Stimulated activated CD4-positive, alpha-beta T cell treated with anti-CD3 and anti-CD28 coated beads, Interleukin-15, amount 100 ng/mL, for 48 hours (primary cell): ENCODE results near the gene RCCD1.

ENCODE experiments used
- DNase-seq, 2 donors: peaks; one replicate each; pipeline ENCODE4 v3.0.0-alpha.2; 2020; ENCODE audit warnings: low read depth in 2 of 2

Gene RCCD1

DNA sequence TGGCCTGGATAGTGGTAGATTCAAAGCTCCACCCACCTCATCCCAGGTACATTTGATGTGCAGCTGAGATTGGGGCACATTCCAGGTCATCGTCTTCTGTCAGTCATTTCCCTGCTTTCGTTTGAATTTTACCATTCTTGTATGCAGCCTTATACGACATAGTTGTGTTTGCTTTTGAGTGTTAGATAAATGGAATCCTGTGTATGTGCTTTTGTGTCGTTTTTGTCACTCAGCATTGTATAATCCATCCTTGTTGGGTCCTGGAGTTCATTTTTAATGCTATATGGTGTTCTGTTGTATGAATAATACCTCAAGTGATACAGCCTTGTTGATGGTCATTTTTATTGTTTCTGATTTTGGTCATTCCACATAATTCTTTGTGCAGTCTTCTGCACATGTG lies 7.3 kb downstream of the RCCD1 start:
- DNase-seq: no peak

GRCh38 chr15:90966262-90966661 lies 11.6 kb downstream of the RCCD1 start:
- DNase-seq: no peak

GRCh38 chr15:90967206-90967605 lies 12.5 kb downstream of the RCCD1 start:
- DNase-seq: no peak

- DNase-seq: no peak
Observed at GRCh38 chr15:90968434-90968833, 13.8 kb downstream of the RCCD1 start.

GRCh38 chr15:90970274-90970673 lies 15.6 kb downstream of the RCCD1 start:
- no peak for DNase-seq

DNA sequence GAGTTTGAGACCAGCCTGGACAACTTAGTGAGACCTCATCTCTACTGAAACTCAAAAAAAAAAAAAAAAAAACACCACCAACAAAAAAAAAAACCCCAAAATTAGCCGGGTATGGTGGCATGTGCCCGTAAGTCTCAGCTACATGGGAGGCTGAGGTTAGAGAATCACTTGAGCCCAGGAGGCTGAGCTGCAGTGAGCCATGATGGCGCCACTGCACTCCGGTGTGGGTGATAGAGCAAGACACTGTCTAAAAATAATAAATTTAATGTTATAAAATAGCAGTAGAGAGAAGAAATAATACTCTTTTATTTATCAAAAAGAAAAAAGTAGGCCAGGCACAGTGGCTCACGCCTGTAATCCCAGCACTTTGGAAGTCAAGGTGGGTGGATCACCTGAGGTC lies 17.4 kb downstream of the RCCD1 start:
- no peak for DNase-seq

GRCh38 chr15:90974216-90974615 lies 19.5 kb downstream of the RCCD1 start:
- no peak for DNase-seq

- no peak for DNase-seq
Observed at GRCh38 chr15:90979582-90979981, 24.9 kb downstream of the RCCD1 start.

DNA sequence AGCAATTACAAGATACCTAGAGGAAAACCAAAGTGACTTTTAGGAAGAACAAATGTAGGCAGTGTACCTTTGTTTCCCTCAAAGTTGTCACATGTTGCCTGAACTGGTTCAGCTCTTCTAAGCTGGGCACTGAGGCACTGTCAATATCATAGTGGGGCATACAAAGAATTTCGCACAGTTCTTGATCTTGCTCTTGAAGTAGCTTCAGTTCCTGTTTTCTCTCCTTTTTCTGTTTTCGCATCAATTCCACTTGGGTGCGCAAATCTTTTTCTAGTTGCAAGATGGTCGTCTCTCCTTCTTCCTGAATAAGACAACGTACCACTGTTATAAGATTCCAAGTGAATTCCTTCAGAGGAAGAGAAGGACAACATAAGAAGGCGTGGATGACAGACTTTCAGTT lies 27.0 kb downstream of the RCCD1 start:
- DNase-seq: no peak

- DNase-seq: no peak
Observed at GRCh38 chr15:90982135-90982534, 27.5 kb downstream of the RCCD1 start.

DNA sequence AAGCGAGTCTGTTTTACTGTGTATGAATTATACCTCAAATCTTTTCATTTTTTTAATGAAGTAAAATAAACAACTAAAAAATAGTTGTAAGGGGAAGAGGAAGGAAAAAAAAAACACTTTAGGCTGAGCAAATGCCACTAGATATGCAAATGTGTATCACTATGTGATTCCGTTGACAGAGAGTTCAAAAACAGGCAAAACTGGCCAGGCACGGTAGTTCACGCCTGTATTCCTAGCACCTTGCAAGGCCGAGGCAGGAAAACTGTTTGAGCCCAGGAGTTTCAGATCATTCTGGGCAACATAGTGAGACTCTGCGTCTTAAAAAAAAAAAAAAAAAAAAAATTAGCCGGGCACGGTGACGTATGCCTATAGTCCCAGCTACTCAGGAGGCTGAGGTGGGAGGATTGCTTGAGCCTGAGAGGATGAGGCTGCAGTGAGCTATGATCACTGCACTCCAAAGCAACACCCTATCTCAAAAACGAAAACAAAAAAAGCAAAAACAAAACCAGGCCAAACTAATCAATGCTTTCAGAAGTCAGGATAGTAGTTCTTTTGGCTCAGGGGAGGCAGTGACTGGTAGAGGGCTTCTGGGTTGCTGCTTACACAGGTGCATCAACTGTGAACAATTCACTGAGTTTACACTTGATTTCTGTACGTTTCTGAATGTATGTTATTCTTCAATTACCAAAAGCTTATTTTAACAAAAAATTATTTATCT lies 32.3 kb downstream of the RCCD1 start:
- DNase-seq: no peak

DNA sequence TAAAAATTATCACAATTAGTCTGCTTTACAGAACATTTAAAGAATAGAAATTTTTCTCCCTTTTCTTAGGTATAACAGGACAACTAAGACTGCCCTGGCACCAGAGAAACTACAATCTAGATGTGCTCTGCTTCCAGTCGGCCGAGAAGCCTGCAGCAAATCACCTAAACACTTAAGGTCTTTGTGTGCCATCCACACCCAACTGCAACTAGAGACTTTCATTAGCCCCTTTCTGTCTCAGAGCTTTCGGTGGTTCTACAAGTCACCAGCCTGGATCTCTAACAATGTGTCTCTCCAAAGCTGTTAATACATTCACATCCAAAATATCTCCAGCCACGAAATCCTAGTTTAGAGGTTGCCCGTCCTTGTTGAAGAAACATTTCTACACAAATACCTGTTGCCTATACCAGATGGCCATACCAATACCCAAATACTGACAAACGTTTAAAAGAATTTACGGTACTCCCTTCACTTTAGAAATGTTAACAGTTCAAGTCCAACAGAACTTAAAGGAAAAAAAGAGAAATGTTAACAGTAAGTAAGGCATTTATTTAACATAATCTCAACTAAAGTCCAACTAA lies 33.0 kb downstream of the RCCD1 start:
- DNase-seq: no peak

DNA sequence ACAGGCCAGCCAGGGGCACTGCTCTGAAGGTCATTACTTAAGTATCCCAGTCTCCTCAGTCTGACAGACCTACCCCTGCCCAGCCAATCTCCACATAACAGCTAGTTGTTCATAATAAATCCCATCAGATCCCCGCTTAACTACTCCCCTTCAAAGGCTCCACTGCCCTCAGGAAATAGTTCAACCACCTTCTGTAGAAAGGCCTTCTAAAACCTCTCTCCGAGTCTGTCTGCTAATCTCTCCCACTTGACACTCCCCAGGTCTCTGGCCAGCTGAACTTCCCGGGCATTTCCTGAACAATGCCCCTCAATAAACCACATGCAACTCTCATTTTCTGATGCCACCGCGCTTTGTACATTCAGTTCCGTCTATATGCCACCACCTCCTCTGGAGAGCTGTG lies 33.6 kb downstream of the RCCD1 start:
- DNase-seq: no peak

- DNase-seq: no peak
Observed at GRCh38 chr15:90989040-90989768, 34.5 kb downstream of the RCCD1 start.

DNA sequence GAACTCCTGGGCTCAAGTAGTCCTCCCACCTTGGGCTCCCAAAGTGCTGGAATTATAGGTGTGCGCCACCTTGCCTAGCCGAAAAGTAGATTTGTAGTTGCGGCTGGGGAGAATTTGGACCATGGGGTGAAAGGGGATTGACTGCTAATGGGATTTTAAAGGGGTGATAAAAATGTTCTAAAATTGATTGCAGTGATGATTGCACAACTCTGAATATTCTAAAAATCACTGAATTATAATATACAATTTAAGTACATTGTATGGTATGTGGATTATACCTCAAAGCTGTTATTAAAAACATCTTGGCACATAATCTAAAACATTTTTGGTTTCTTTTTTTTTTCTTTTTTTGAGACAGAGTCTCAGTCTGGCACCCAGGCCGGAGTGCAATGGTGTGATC lies 35.8 kb downstream of the RCCD1 start:
- DNase-seq: no peak

DNA sequence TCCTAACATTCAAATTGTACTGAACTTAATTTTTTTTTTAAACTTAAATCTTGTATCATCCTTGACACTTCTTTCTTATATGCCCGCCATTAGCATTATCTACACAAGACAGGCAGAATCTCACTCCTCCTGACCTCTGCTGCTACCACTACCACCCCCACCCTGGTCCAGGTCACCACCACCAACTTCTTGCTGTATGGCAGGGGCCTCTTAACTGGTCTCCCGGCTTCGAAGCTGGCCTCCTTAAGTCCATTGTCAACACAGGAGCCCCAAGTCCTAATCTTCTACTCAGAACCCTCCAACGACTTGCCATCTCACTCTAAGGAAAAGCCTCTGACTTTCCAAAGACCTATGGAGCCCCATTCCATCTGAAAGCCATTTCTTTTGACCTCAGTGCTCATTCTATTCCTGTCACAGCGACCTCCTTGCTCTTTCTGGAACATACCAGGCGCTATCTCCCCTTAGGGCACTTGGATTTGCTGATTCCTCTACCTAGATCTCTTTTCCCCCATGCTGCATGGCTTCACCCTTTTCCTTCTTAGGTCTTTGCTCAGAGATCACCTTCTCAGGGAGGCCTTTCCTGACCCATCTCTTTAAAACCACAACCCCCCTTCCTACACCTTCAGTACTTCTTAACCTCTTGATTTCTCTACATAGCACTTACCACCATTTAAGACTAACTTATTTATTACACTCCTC lies 37.1 kb downstream of the RCCD1 start:
- no peak for DNase-seq

- no peak for DNase-seq
Observed at GRCh38 chr15:90994059-90994416, 39.4 kb downstream of the RCCD1 start.

DNA sequence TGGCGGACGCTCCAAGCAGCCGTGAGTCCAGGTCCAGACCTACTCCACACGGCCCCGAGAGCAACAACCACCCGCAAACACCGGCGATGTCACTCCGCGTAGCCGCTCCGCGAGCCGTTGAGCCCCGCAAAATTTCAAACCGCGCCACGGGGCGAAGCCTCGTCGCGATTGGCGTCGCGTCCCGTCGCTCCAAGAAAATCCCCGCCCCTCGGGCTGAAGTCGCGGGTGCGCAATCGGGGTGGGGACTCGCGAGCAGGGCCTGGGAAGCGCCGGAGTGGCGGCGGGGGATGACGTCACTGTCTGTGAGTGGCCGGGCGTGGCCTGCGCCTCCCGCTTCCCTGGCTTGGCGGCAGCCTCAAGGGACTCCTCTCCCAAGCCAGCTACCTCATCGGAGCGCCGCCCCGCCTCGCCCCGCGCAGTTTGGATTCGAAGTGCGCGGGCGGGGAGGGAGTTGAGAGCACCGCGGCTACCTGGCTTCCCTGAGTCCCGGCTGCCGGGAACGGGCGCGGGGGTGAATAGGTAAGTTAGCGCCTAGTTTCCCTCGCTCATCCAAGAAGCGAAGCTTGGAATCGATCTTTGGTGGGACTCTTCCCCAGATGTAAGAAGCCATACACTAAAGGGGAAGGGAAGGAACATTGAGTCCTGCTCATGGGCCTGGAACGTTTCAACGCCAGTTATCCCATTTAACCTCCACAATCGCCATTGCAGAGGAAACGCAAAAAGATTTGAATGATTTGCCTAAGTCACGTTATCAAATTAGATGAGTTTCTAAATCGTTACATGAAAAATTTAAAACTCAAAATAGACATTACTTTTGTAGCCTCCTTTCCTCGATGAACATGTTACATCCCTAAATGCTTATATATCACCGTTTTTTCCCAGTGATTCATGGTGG lies 40.0 kb downstream of the RCCD1 start, which contains the start of gene PRC1:
Gene PRC1, minus strand, starts transcription at position 119 of the 895 bp plus-strand sequence. Its CDS starts 118 bp downstream, at position 1.
- DNase-seq: peak; percentile 96 to 98

DNA sequence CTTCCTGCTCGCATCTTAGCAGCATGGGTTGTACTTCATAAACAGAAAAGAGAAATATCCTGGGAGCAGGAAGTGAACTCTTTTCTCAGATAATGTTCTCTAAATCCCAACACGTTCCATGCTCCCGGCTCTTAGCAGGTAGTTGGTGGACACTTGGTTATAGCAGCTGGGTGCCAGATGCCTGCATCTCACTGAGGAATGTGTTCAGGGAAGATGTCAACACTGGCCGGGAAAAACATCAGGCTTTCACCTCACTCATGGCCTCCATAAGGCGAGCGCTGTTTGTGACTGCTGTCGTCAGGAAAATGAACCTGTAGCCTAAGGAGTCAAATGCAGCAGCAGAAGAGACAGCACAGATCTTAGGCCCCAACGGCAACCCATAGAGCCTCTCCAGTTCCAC lies 44.1 kb downstream of the RCCD1 start:
- DNase-seq: no peak

- no peak for DNase-seq
Observed at GRCh38 chr15:91001209-91001608, 46.5 kb downstream of the RCCD1 start.

DNA sequence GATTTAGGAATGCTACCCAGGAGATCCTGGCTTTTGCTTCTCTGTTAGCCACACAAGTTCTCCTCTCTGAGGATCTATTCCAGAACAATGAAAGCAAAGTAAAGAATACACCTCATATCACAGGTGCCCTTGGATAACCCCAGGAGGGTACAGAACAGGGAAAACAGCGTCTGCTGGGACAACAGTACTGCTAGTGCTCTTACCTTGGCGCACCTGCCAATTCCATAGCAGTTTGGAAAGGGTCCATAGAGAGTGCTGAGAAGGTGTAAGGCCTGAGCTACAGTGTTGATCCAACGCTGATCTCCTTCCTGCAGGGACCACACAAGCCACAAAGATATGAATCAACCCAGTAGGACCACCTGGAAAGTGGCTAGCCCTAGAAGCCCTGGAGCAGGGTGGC lies 52.6 kb downstream of the RCCD1 start:
- no peak for DNase-seq
